Fibroblast of skin of back (primary cell): ENCODE data around the gene ATRNL1.

ENCODE experiments used
- DNase-seq: peaks from one replicate; pipeline ENCODE4 v3.0.0-alpha.2; 2013

ATRNL1 gene

GRCh38 chr10:115992236-115992986, 899.2 kb downstream of the ATRNL1 start:
- no peak for DNase-seq

GRCh38 chr10:115996031-115996430, 902.9 kb downstream of the ATRNL1 start:
- no peak for DNase-seq

- DNase-seq = no peak
These were observed 905.1 kb downstream of the ATRNL1 start for GRCh38 chr10:115998301-115998700.
